Panc1 (cell line): Measurements from ENCODE around the gene FBXW12. TPM values are rescaled to one million over a fixed set of nuclear protein-coding genes. Genes with fewer than 3 reads are reported as not detected.

Source experiments
- ATAC-seq: fragments of 200-7000 bp; cut with Tn5 transposase; 2 replicates; pipeline ENCODE4 v1.9.1; 2020; ENCODE audit warnings: mild to moderate bottlenecking, moderate library complexity
- BruUV-seq: library from RNA; stranded (reverse); fragments of 400-500 nt; replicated peaks from 2 replicates; lab custom pipeline; 2021; lab: Mats Ljungman, UMichigan
- CTCF ChIA-PET: fragments of 300-600 bp; sonication (Branson Sonifier 250); formaldehyde crosslinking; loops from one replicate; lab custom pipeline; 2022; ENCODE audit warnings: antibody characterized with exemption; lab: Charles Lee
- POLR2A ChIA-PET: fragments of 300-600 bp; sonication (Branson Sonifier 250); formaldehyde crosslinking; loops from one replicate; lab custom pipeline; 2022; ENCODE audit warnings: antibody characterized with exemption; lab: Charles Lee
- DNase-seq: peaks from one replicate; pipeline ENCODE4 v3.0.0-alpha.2; 2010; ENCODE audit warnings: low read depth, low spot score
- H3K27ac ChIP-seq: 2 replicates; pipeline ENCODE4 v1.5.1; 2011; ENCODE audit warnings: mild to moderate bottlenecking, low read length, inconsistent platforms
- H3K27me3 ChIP-seq: fragments of 200-500 bp; sonication (Bioruptor generic); 2 replicates; pipeline ENCODE4 v1.6.0; 2014; ENCODE audit warnings: low read length, inconsistent platforms; ENCODE audit not compliant: control insufficient read depth, insufficient read depth
- H3K36me3 ChIP-seq: fragments of 200-500 bp; sonication (Bioruptor generic); 2 replicates; pipeline ENCODE4 v1.5.1; 2014; ENCODE audit warnings: inconsistent platforms, mild to moderate bottlenecking, low read length, moderate library complexity; ENCODE audit not compliant: control insufficient read depth, insufficient read depth
- H3K4me1 ChIP-seq: 2 replicates; pipeline ENCODE4 v1.5.1; 2011; ENCODE audit warnings: inconsistent platforms, mild to moderate bottlenecking, low read length, moderate library complexity; ENCODE audit not compliant: control insufficient read depth, insufficient read depth
- H3K4me3 ChIP-seq, 2 experiments: 2 replicates each; pipeline ENCODE4 v1.5.1; 2011 to 2012; ENCODE audit warnings: low read depth in 2 of 2, low read length in 2 of 2, mild to moderate bottlenecking in 2 of 2, inconsistent platforms in 1 of 2, moderate library complexity in 1 of 2
- H3K9me3 ChIP-seq: fragments of 200-500 bp; sonication (Bioruptor generic); 2 replicates; pipeline ENCODE4 v1.5.1; 2014; ENCODE audit warnings: low read depth, mild to moderate bottlenecking, inconsistent platforms, low read length, moderate library complexity; ENCODE audit not compliant: control insufficient read depth, insufficient read depth
- CTCF ChIP-seq: fragments of 450-650 bp; IDR thresholded peaks from 2 replicates; pipeline ENCODE4 v1.5.1; 2017; ENCODE audit warnings: mild to moderate bottlenecking
- POLR2AphosphoS5 ChIP-seq: IDR thresholded peaks from 2 replicates; pipeline ENCODE4 v1.6.1; 2012; ENCODE audit warnings: mild to moderate bottlenecking, low read depth, low read length, moderate library complexity
- SIN3A ChIP-seq: IDR thresholded peaks from 2 replicates; pipeline ENCODE4 v1.6.1; 2012; ENCODE audit warnings: low read depth, mild to moderate bottlenecking, low read length, moderate library complexity, borderline replicate concordance; ENCODE audit not compliant: insufficient read depth
- TCF7L2 ChIP-seq: IDR thresholded peaks from 2 replicates; pipeline ENCODE4 v1.6.1; 2011; ENCODE audit warnings: mild to moderate bottlenecking, low read depth, low read length, inconsistent platforms
- in situ Hi-C: cut with HindIII; loops from 2 replicates; pipeline ENCODE4 v1.10.0; 2016; ENCODE audit warnings: low sequenced_read_pairs, low pct_unique_long_range_greater_than_20kb
- intact Hi-C: fragments of 100-400 bp; cut with micrococcal nuclease; formaldehyde crosslinking; loops from one replicate; pipeline ENCODE4 v1.10.0; 2022; ENCODE audit not compliant: unreplicated experiment
- total RNA-seq: library from RNA; stranded (reverse); gene quantifications from one replicate; pipeline ENCODE4 v1.2.1, GENCODE V29; 2021; ENCODE audit not compliant: unreplicated experiment
- TF ChIP-seq, protein P1 (sequence below), 2 experiments: IDR thresholded peaks; 2 replicates each; pipeline ENCODE4 v1.6.1; 2011 to 2012; ENCODE audit warnings: low read depth in 2 of 2, control low read depth in 1 of 2, low read length in 1 of 2, mild to moderate bottlenecking in 1 of 2, moderate library complexity in 1 of 2; ENCODE audit not compliant: insufficient read depth in 1 of 2

The FBXW12 gene
- total RNA-seq, 1 experiment from 2014 or later, result not detected

DNA sequence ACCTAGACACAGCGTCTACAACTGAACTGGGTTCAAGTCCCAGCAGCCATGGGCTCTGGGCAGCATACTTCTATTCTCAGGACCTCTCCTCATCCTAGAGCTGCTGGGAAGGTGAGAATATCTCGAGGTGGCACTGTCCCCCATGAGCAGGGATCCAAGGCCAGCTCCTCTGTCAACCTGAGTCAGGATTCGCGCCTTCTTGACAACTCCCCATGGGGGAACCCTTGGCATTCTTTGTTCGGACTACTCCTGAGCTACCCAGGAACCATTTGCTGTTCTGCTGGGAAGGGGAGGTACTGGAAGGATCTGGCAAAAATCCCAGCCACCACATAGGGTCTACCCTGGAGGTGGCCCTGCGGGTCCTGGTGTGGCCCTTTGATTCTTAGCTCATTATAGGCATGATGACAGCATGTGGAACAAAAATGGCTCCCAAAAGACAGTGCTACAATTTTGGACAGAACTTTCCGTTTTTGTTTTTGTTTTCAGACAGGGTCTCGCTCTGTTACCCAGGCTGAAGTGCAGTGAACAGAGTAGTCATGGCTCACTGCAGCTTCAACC lies 35.6 kb downstream of the FBXW12 start:
- no peak for DNase-seq
- TF ChIP-seq TCF7L2, result no peak
- TF ChIP-seq POLR2AphosphoS5, result no peak
- no peak for TF ChIP-seq SIN3A
- TF ChIP-seq CTCF, result no peak
- TF ChIP-seq, protein P1, sequence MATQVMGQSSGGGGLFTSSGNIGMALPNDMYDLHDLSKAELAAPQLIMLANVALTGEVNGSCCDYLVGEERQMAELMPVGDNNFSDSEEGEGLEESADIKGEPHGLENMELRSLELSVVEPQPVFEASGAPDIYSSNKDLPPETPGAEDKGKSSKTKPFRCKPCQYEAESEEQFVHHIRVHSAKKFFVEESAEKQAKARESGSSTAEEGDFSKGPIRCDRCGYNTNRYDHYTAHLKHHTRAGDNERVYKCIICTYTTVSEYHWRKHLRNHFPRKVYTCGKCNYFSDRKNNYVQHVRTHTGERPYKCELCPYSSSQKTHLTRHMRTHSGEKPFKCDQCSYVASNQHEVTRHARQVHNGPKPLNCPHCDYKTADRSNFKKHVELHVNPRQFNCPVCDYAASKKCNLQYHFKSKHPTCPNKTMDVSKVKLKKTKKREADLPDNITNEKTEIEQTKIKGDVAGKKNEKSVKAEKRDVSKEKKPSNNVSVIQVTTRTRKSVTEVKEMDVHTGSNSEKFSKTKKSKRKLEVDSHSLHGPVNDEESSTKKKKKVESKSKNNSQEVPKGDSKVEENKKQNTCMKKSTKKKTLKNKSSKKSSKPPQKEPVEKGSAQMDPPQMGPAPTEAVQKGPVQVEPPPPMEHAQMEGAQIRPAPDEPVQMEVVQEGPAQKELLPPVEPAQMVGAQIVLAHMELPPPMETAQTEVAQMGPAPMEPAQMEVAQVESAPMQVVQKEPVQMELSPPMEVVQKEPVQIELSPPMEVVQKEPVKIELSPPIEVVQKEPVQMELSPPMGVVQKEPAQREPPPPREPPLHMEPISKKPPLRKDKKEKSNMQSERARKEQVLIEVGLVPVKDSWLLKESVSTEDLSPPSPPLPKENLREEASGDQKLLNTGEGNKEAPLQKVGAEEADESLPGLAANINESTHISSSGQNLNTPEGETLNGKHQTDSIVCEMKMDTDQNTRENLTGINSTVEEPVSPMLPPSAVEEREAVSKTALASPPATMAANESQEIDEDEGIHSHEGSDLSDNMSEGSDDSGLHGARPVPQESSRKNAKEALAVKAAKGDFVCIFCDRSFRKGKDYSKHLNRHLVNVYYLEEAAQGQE (IDR thresholded peaks at IDR 0.05; ENCODE audit: insufficient read depth in 1 of 2, low read depth in 2 of 2, low read length in 1 of 2), result no peak
- CTCF ChIA-PET, result interaction anchor here (1.9 kb wide), 1 partner anchor 29 kb away, joined by 13 read pairs; no protein-coding TSS in a partner anchor
- intact Hi-C loops (no loop called here), in situ Hi-C loops (no loop called here)
- no peaks in the 10 kb centered on the region for H3K4me1 ChIP-seq
- no peak overlapping the region for H3K4me3 ChIP-seq
- no peak for ATAC-seq
- no peaks in the 10 kb centered on the region for H3K9me3 ChIP-seq
- BruUV-seq, result no TSS peak
- H3K27ac ChIP-seq, result no peak overlapping the region
- no peaks in the 10 kb centered on the region for H3K27me3 ChIP-seq
- H3K36me3 ChIP-seq, result no peaks in the 10 kb centered on the region
- POLR2A ChIA-PET, result no interaction called here

- no peak for DNase-seq
- intact Hi-C loops, result no loop called here
- Histone ChIP-seq H3K9me3 (no peaks in the 10 kb centered on the region), H3K27ac (no peak overlapping the region), H3K36me3 (no peaks in the 10 kb centered on the region), H3K4me3 (no peak overlapping the region), H3K27me3 (no peaks in the 10 kb centered on the region), H3K4me1 (no peaks in the 10 kb centered on the region)
- ChIA-PET POLR2A (no interaction called here), CTCF (interaction anchor here (0.8 to 1.9 kb wide), 2 partner anchors 24 to 27 kb away, joined by 4 to 13 read pairs; no protein-coding TSS in a partner anchor)
- ATAC-seq, result no peak
- BruUV-seq, result no TSS peak
- in situ Hi-C loops, result no loop called here
- TF ChIP-seq, protein P1 (IDR thresholded peaks at IDR 0.05; ENCODE audit: insufficient read depth in 1 of 2, low read depth in 2 of 2, low read length in 1 of 2), result no peak
- TF ChIP-seq SIN3A (no peak), POLR2AphosphoS5 (no peak), TCF7L2 (no peak), CTCF (no peak)
Observed at GRCh38 chr3:48408823-48409281, 36.8 kb downstream of the FBXW12 start.
